Colonic mucosa (tissue), 4 donors: ENCODE data around the gene RAB30. TPM values are rescaled to one million over a fixed set of nuclear protein-coding genes. Genes with fewer than 3 reads are reported as not detected.

Experiments
- DNase-seq: peaks from one replicate; pipeline ENCODE4 v3.0.0-alpha.2; 2020
- H3K27ac ChIP-seq: fragments of 200-600 bp; one replicate; pipeline ENCODE4 v1.8.0; 2021
- H3K27me3 ChIP-seq: fragments of 200-600 bp; one replicate; pipeline ENCODE4 v1.8.0; 2021
- H3K36me3 ChIP-seq: fragments of 200-600 bp; one replicate; pipeline ENCODE4 v1.8.0; 2021
- H3K4me1 ChIP-seq: fragments of 200-600 bp; one replicate; pipeline ENCODE4 v1.8.0; 2021; ENCODE audit warnings: mild to moderate bottlenecking
- H3K4me3 ChIP-seq: fragments of 200-600 bp; one replicate; pipeline ENCODE4 v1.8.0; 2021
- H3K9ac ChIP-seq, 2 donors: one replicate each; pipeline ENCODE4 v1.7.0; 2013; ENCODE audit warnings: control low read depth in 2 of 2, low read depth in 2 of 2, low read length in 2 of 2
- H3K9me3 ChIP-seq: fragments of 200-600 bp; one replicate; pipeline ENCODE4 v1.8.0; 2021
- CTCF ChIP-seq: fragments of 200-600 bp; IDR thresholded peaks from one replicate; pipeline ENCODE4 v1.8.0; 2022; ENCODE audit warnings: antibody characterized with exemption, mild to moderate bottlenecking
- intact Hi-C: fragments of 100-400 bp; cut with DNase I; formaldehyde crosslinking; loops from one replicate; pipeline ENCODE4 v1.14.1; 2022
- total RNA-seq, 2 donors: library from RNA; stranded (reverse); fragmentation: NEBNext Ultra II Directional in 1 of 2; extraction: Animal tissue kit (Norgen Biotek cat#: 25700) in 1 of 2; gene quantifications; one replicate each; pipeline ENCODE4 v1.2.1, GENCODE V29; 2021
- donor health status: healthy.
- donor health status: DM: no; HTN: no; CAD: no.
- donor health status: DM: no; HTN: no; CAD: no.

The RAB30 gene
- total RNA-seq, 2 donors from 2014 or later: 6.3 to 16.9 TPM

GRCh38 chr11:82980947-82981346, 90.8 kb downstream of the RAB30 start:
- no peaks in the 10 kb centered on the region for H3K36me3 ChIP-seq
- no peak overlapping the region for H3K9ac ChIP-seq
- TF ChIP-seq CTCF: no peak
- H3K4me1 ChIP-seq: no peaks in the 10 kb centered on the region
- H3K4me3 ChIP-seq: no peak overlapping the region
- DNase-seq: no peak
- no peak overlapping the region for H3K27ac ChIP-seq
- intact Hi-C loops: no loop called here
- H3K27me3 ChIP-seq: no peaks in the 10 kb centered on the region
- no peaks in the 10 kb centered on the region for H3K9me3 ChIP-seq

- no peak for TF ChIP-seq CTCF
- Histone ChIP-seq H3K4me3 (no peak overlapping the region), H3K27ac (no peak overlapping the region), H3K36me3 (no peaks in the 10 kb centered on the region), H3K9me3 (no peaks in the 10 kb centered on the region), H3K4me1 (no peaks in the 10 kb centered on the region), H3K27me3 (no peaks in the 10 kb centered on the region), H3K9ac (no peak overlapping the region)
- intact Hi-C loops: no loop called here
- no peak for DNase-seq
Measured at GRCh38 chr11:82980292-82980691, 91.4 kb downstream of the RAB30 start.

- H3K27ac ChIP-seq: no peak overlapping the region
- H3K4me3 ChIP-seq: no peak overlapping the region
- intact Hi-C loops: no loop called here
- no peaks in the 10 kb centered on the region for H3K36me3 ChIP-seq
- DNase-seq: no peak
- H3K9ac ChIP-seq: no peak overlapping the region
- TF ChIP-seq CTCF: no peak
- no peaks in the 10 kb centered on the region for H3K9me3 ChIP-seq
- H3K4me1 ChIP-seq: no peaks in the 10 kb centered on the region
- H3K27me3 ChIP-seq: no peaks in the 10 kb centered on the region
Measured at GRCh38 chr11:82979824-82980223, 91.9 kb downstream of the RAB30 start.

GRCh38 chr11:82978422-82979099, 93.1 kb downstream of the RAB30 start:
- H3K4me1 ChIP-seq: no peaks in the 10 kb centered on the region
- TF ChIP-seq CTCF: no peak
- H3K36me3 ChIP-seq: no peaks in the 10 kb centered on the region
- H3K27ac ChIP-seq: no peak overlapping the region
- no peaks in the 10 kb centered on the region for H3K9me3 ChIP-seq
- H3K4me3 ChIP-seq: no peak overlapping the region
- H3K27me3 ChIP-seq: no peaks in the 10 kb centered on the region
- no peak for DNase-seq
- intact Hi-C loops: no loop called here
- H3K9ac ChIP-seq: no peak overlapping the region

- H3K36me3 ChIP-seq: no peaks in the 10 kb centered on the region
Measured at GRCh38 chr11:82976786-82977185, 94.9 kb downstream of the RAB30 start.

More at GRCh38 chr11:82976786-82977185, 94.9 kb downstream of the RAB30 start:
- Histone ChIP-seq H3K4me3 (no peak overlapping the region), H3K27me3 (no peaks in the 10 kb centered on the region), H3K9ac (no peak overlapping the region), H3K9me3 (no peaks in the 10 kb centered on the region), H3K4me1 (no peaks in the 10 kb centered on the region), H3K27ac (no peak overlapping the region)
- TF ChIP-seq CTCF: no peak
- intact Hi-C loops: no loop called here
- DNase-seq: no peak
